T-helper 1 cell (primary cell): ENCODE measurements around the gene GALK2.
A peak's percentile ranks its signal among the peaks of the same experiment; 100 is the strongest.

Experiments used
- DNase-seq, 5 donors: peaks; one replicate each; pipeline ENCODE4 v3.0.0-alpha.2; 2012 to 2020

Gene GALK2

DNA sequence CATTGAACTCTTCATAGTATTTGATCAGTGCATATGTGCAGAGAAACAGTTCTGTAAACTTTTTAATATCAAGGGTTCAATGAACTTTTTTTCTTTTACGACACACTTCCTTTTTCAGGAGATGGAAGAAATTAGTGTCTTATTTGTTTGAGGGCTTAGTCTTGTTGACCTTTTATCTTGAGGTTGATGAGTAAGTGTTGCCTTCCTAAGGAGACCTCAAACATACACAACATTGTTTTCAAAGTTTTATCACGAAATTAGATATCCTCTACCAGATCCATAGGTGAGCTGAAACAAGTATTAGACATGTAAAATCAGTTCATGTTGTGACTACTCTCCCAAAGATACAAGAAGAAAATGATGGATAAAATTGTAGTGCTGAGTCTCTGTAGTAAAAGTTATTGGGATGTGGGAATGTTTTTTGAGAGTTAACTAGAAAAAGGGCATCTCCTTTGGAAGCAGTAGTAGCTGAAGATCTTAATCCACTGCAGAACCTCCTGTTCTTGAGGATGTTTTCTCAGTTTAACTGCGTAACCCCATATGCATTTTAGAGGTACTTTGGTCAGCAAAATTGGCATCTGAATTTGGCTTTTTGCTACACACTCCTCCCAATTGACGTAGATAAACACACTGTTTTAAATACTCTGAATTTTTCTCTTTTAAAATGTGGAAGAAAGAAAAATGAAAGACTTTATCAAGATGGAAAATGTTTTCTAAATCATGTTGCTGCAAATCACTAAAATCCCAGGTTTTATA lies 116.8 kb downstream of the GALK2 start:
- peak in 1 of 5 donors; percentile 4 for DNase-seq

DNA sequence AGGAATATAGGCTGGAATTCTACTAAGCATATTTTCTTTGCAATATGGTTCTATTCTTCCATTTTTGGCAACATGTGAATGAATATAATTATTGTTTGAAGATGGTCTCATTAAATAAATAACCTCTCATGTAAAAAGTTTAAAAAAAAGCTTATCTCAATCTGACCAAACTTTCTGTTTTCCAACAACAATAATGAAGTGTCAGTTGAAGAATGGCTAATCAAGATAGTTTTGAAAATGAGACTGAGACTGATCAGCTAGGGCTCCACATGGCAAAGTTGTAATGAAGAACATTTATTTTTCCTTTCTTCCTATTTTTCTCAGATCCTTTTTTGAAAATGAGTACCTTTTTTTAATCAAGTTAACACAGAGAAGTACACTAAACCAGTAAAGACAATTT lies 117.4 kb downstream of the GALK2 start:
- no peak for DNase-seq

DNA sequence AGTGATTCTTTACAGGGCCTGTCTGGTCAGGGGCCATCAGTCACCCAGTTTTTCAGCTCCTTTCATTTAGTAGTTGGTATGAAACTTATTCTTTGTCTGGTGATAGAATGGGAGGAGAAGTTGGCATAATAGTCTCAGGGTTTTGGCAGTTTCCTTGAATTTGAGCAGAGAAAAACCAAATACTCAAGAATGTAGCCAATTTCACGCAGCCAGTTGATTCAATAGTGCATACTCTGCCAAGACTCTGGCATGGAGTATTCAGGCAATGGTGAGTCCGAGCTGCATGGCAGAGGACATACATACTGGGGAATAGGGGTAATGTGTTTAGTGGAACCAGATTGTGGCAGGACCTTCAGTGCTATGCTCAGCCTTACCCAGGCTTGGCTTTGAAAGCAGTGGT lies 118.3 kb downstream of the GALK2 start:
- no peak for DNase-seq

DNA sequence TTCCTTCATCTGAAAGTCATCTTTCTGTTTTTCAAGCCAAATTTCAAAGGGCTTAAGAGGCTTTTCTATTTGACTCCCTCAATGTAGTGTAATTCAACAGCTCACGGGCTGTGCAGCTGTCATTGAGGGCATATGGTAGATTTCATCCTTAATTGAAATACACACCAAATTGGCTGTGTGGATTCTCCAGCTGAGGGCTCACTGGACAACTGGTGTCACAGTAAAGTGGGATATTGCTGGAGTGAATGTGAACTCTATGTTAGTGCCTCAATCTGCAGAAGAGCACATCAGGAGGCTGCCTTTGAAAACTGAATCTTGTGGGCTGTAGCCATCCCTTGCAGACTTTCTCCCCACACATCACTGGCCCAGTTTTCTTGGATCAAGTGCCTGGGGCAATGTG lies 120.1 kb downstream of the GALK2 start:
- no peak for DNase-seq

DNA sequence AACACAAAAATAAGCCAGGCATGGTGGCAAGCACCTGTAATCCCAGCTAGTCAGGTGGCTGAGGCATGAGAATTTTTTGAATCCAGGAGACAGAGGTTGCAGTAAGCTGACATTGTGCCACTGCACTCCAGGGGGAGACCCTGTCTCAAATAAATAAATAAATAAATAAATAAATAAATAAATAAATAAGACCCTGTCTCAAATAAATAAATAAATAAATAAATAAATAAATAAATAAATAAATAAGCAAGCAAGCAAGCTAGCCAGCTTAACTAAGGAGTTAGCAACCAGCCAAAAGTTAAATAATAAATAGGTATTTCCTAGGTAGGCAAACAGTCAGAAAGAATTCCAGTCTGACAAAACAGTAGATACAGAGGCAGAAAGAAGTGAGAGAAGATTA lies 123.9 kb downstream of the GALK2 start:
- no peak for DNase-seq

DNA sequence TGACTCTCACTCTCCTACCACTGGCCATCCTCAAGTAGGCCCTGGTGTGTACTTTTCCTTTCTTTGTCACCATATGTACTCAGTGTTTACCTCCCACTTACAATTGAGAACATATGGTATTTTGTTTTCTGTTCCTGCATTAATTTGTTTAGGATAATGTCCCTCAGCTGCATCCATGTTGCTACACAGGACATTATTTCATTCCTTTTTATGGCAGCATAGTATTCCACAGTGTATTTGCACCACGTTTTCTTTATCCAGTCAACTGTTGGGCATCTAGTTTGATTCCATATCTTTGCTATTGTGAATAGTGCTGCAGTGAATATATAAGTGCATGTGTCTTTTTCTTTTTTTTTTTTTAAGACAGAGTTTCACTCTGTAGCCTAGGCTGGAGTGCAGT lies 126.2 kb downstream of the GALK2 start:
- no peak for DNase-seq

DNA sequence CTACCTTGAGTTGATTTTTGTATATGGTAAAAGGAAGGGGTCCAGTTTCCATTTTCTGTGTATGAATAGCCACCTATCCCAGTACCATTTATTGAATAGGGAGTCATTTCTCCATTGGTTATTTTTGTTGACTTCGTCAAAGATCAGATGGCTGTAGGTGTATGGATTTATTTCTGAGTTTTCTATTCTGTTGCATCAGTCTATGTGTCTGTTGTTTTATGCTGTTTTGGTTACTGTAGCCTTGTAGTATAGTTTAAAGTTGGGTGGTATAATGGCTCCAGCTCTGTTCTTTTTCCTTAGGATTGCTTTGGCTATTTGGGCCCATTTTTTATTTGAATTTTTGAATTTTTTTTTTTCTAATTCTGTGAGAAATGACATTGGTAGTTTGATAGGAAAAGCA lies 127.5 kb downstream of the GALK2 start:
- DNase-seq = no peak

DNA sequence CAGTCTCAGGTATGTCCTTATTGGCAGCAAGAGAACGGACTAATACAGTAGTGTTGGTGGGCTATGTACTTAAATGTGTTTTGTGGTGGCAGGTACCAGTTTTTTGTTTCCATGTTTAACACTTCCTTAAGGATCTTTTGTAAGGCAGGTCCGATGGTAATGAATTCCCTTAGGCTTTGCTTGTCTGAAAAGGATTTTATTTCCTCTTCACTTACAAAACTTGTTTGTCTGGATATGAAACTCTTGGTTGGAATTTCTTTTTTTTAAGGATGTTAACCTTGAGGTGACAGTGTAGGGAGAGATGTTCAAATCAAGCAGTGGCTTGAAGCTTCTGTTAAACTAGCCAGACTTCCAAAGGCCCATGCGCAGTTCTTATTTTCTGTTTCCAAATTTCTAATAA lies 130.8 kb downstream of the GALK2 start:
- DNase-seq = no peak

DNA sequence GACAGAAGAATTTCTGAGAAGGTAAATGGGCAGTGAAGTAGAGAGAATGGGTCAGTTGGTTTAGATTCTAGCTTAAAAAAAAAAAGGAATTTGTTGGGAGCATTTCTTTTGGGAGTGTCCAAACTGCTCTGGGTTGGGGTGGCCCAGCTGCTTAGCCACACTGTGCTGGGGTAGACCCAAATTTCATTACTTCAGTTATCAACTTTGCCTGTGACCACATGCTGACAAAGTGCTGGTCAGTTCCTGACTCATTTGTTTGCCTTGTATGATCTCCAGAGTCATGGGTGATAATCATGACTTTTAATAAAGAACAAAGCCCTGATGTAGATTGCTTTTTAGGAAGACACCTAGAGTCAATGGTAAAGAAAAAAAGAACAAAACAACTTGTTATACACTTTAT lies 131.5 kb downstream of the GALK2 start:
- DNase-seq = no peak

DNA sequence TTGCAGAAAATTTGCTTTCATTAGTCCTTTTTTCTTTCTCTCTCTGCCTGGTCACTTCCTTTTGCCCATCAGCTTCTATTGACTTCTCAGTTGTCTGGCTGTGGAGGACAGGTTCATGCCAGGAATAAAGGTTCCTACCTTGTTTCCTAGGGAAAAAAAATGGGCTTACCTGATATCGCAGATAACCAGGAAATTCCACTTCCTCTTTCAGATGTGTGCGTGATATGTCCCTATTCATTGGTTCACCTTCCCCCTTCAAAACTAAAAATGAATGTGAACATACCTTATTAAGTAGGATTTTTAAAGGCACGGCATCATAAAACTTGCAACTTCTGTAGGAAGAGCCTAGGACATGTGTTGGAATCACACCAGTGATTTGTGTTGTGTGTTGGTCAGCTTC lies 133.0 kb downstream of the GALK2 start:
- DNase-seq = no peak

DNA sequence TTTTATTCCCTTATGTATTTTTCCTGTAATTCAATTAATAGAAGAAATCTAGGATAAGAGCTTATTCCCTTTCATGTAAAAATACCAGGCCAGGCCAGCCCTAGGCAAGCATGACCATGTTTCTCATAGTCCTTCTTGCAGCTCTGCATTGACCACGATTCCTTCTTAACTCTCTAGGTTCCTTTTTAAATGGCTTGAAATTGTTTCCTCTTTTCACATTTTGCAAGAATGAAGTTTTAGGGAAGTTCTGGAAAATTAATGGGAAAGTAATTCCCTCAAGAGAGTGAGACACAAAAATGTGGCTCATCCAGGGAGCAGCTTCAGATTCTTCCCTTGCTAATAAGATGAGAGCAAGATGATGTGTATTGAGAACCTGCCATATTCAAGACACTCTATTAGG lies 136.5 kb downstream of the GALK2 start:
- no peak for DNase-seq

DNA sequence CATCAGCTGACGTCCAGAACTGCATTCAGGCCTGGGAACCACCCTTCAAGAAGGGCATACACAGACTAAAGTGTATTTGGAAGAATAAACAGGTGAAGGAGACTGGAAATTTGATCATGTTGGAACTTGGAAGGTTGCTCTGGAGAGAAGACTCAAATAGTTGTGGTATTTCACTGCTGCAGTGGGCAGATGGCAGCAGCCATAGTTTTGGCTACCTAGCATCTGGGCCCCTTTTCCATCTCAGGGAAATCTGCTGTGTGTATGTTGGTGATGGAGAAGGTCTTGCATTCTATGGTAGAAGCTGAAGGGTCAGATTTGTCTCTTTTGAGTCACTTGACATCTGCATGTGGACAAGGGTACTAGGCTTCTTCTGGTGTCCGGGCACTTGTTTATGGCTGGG lies 138.6 kb downstream of the GALK2 start:
- DNase-seq = no peak

DNA sequence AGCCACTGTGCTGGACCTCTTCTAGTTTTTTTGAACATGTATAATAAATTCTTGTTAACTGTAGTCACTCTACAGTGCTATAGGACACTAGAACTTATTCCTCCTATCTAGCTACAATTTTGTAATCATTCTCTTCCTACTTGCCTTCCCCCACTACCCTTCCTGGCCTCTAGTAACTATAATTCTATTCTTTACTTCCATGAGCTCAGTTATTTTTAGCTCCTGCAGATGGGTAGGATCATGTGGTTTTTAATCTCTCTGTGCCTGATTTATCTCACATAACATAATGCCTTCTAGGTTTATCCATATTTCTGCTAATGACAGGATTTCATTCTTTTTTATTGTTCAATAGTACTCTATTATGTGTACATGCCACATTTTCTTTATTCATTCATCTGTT lies 139.8 kb downstream of the GALK2 start:
- no peak for DNase-seq

DNA sequence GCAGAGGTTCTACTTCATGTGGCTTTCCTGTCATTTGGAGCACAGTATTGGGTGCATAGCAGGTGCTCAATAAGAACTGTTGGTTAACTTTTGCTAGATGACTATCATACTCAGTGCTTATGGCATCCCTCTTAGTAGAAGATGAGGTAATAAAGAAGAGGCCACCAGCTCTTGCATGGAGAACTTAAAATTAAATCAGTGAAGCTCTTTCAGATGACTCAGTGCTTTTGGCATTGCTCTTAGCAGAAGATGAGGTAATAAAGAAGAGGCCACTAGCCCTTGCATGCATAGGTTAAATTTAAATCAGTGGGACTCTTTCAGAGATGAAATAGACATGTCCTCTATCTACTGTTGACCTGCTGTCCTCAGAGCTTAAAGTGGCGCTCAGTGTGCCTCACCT lies 143.6 kb downstream of the GALK2 start:
- no peak for DNase-seq

DNA sequence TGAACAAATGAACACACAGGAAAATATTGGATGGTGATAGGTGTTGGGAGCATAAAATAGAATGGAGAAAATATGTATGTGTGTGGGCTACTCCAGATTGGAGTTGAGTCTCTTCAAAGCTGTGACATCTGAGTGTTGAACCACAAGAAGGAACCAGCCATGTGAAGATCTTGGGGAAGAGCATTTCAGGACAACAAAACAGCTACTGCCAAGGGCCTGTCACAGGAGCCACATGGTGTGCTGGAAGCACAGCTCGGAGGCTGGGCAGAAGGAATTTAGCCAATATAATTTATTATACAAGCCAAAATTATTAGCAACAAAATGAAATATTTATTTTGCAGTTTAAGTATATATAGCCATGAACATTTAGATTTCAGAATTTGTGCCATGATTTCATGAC lies 144.7 kb downstream of the GALK2 start:
- DNase-seq = no peak

DNA sequence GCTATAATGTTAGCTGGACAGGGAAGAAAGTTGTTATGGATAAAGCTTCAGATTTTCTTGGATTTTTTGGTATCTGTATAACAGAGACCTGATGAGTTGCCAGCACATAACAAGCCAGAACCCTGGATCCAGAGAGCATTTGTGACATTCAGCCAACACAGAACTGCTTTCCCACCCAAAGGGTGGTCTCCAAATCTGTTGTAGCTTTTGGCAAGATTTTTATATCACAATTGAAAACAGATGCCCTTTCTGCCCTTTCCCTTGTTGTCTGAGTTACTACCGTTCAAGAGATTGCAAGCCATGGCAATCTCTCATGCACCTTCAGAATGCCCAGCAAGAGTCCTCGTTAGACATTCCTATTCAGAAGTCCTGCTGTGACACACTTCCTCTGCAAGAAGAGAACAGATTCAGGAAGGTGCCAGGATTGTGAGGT lies 145.4 kb downstream of the GALK2 start:
- DNase-seq = no peak

DNA sequence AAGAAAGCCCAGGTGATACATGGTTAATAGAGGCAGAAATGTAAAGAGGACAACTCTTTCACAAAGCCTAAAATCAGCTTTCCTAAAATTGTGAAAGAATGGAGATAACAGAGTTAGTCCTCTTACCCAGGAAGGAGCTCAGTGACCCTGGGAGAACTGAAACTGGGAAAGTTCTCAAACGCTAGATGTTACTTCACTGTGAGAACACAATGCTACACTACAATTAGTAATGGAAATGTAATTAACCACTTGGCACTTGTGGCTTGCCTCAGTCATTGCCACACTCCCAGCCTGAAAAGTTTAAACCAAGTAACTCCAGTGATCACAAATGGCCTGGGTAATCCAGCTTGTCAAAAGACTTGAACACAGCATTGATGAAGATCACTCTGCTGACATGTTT lies 150.3 kb downstream of the GALK2 start:
- DNase-seq = no peak

DNA sequence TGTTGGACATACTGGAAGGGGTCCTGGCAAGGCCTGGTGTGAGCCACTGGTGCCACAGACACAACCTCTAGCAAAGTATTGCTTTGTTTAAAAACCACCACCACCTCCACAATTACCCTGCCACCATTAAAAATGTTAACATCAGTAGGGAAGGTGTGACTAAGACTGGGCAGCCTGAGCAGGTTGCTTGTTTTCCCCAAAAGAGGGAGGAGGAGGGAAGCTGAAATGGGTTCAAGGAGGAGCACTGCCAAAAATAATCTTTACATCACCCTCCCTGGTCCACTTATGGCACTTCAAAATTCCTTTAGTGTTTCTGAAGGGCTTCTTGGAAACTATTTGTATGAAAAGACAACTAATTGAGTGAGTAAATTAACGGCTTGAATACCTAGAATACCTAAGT lies 153.2 kb downstream of the GALK2 start:
- no peak for DNase-seq

DNA sequence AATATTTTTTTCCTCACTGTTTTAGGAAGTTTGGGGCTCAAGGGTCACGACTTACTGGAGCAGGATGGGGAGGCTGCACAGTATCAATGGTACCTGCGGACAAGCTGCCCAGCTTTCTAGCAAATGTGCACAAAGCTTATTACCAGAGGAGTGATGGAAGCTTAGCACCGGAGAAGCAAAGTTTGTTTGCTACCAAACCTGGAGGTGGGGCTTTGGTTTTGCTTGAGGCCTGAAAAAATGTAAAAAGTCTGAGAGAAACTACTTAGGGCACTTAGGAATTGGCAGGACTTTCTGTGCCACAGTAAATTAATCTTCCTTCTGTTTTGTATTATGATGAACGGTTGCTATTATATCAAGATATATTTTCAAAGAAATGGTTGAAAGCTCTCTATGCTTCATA lies 157.9 kb downstream of the GALK2 start:
- no peak for DNase-seq

DNA sequence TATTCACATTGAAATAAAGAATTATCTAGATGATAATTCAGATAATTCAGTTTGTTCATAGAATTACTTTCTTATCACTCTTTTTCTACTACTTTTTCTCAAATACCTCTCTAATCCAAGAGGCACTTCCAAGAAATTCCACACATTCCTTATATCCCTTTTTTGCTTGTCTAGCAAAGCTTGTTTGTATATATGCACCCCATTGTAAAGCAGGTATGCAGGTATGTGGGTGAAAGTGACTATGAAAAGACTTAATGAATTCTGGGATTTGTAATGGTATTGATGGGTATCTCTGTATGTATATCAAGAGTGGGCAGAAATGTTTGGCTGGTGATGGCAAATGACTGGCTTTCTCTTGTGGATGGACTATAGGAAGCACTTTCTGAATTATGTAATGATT lies 158.9 kb downstream of the GALK2 start:
- no peak for DNase-seq

DNA sequence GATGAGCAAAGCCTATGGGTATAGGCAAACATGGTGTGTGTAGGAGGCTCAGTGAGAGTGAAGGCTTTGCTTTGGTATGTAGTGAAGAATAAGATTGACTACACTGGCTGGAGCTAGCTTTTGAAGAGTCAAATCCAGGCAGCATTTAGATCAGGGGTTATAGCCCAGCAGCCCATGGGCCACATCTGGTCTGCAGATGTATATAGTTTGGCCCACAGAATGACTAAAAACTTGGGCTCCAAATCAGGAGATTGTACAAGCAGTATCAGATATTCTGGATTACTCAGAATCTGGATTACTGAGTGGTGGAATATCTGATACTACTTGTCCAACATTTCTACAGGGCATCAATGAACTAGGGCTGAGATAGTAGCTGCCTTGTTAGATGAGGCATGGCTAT lies 160.1 kb downstream of the GALK2 start:
- no peak for DNase-seq

DNA sequence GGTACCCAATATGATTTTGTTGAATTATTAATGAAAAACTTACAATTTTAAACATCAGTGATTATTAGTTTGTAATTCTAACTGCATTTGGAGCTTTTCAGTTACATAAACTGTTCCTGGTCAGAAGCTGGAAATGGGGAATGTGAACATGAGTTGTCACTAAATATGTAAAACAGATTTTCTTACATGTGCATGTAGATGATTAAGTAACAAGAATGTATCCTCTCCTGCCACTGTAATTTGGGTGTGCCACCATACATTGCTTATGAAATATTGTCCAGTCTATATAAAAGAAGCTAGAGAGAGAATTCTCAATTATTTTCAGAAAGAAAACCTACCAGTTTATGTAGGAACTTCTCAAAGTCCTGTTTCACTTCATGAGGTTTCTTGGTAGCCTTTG lies 161.4 kb downstream of the GALK2 start:
- DNase-seq = no peak

DNA sequence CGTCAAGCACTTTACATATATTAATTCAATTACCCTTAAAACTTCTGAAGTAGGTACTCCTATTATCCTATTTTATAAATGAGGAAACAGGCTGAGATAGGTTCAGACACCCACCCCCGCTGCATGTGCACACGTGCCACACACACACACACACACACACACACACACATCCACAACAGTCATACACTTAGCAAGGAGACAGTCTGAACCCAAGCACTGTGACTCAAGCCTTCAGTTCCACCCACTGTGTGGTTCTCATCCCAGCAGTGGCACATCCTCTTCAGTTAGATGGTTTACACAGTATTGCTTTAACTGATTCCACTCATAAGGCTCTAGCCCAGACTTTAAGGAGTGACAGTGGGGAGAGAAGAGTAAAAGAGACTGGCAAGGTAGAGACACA lies 161.9 kb downstream of the GALK2 start:
- no peak for DNase-seq

DNA sequence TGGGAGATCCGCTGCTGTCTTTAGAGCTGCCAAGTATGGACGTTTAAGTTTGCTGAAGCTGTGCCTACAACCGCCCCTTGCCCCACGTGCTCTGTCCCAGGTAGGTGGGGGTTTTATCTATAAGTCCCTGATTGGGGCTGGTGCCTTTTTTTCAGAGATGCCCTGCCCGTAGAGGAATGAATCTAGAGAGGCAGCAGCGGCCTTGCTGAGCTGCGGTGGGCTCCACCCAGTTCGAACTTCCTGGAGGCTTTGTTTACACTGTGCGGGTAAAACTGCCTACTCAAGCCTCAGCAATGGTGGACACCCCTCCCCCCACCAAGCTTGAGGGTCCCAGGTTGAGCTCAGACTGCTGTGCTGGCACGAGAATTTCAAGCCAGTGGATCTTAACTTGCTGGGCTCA lies 169.6 kb downstream of the GALK2 start:
- no peak for DNase-seq

DNA sequence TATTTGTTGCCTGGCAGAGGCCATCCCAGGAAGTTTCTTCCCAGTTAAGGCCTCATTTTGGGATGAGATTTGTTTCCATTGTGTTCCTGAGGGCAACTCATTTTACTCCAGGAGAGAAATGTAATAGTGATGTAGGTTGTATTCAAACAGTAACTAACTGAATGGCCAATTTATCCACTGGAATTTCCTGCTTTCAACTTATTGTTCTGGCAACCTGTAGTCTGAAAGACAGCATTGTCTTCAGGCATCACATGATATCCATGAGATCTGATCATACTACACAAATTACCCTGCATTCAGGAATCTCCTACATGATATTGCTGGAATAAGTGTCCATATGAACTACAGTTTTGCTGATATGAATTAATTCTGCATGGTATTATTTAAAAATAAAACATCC lies 173.5 kb downstream of the GALK2 start:
- no peak for DNase-seq
